ENCODE data around the gene SHC4. TPM values are rescaled to one million over a fixed set of nuclear protein-coding genes. Genes with fewer than 3 reads are reported as not detected.

Gene SHC4
- total RNA-seq, 1 donor from 2014 or later = 0.68 TPM

- Histone ChIP-seq H3K4me1 (no peaks in the 10 kb centered on the region), H3K27me3 (ENCODE audit: low read depth) (no peaks in the 10 kb centered on the region), H3K36me3 (peaks cover 83% of the 10 kb centered on the region), H3K9me3 (no peaks in the 10 kb centered on the region), H3K27ac (no peak overlapping the region), H3K4me3 (no peak overlapping the region)
- TF ChIP-seq, protein P1, sequence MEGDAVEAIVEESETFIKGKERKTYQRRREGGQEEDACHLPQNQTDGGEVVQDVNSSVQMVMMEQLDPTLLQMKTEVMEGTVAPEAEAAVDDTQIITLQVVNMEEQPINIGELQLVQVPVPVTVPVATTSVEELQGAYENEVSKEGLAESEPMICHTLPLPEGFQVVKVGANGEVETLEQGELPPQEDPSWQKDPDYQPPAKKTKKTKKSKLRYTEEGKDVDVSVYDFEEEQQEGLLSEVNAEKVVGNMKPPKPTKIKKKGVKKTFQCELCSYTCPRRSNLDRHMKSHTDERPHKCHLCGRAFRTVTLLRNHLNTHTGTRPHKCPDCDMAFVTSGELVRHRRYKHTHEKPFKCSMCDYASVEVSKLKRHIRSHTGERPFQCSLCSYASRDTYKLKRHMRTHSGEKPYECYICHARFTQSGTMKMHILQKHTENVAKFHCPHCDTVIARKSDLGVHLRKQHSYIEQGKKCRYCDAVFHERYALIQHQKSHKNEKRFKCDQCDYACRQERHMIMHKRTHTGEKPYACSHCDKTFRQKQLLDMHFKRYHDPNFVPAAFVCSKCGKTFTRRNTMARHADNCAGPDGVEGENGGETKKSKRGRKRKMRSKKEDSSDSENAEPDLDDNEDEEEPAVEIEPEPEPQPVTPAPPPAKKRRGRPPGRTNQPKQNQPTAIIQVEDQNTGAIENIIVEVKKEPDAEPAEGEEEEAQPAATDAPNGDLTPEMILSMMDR (IDR thresholded peaks at IDR 0.05) = no peak
- DNase-seq (no peak), ATAC-seq (no peak)
- intact Hi-C loops (cut with DNase I) = no loop called here
Measured at GRCh38 chr15:48992096-48992495, 28.4 kb upstream of the SHC4 start.

DNA sequence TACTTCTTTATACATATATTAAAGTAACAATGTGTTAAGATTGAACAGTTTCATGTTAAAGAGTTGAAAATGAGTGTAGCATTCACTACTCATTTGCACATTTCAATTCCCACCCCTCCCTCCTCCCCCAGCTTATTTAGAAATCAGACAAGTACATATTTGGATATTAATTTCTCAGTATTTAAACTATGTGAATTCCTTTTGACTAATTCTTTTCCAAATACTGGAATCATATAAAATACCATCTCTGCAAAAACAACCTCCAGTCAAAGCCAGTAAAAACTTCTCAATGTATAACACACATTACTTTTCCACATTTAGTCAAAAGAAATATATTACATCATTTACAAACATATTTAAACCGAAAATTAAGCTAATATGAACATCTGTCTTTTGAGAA lies 25.5 kb upstream of the SHC4 start:
- H3K4me1 ChIP-seq = no peaks in the 10 kb centered on the region
- no peak for DNase-seq
- intact Hi-C loops (cut with DNase I) = no loop called here
- peaks cover 54% of the 10 kb centered on the region for H3K36me3 ChIP-seq
- no peaks in the 10 kb centered on the region for H3K27me3 ChIP-seq (ENCODE audit: low read depth)
- TF ChIP-seq, protein P1 (IDR thresholded peaks at IDR 0.05) = no peak
- no peak for ATAC-seq
- no peaks in the 10 kb centered on the region for H3K9me3 ChIP-seq
- H3K4me3 ChIP-seq = no peak overlapping the region
- H3K27ac ChIP-seq = no peak overlapping the region

- no peaks in the 10 kb centered on the region for H3K27me3 ChIP-seq (ENCODE audit: low read depth)
- no peak overlapping the region for H3K4me3 ChIP-seq
- DNase-seq (no peak), ATAC-seq (no peak)
- H3K27ac ChIP-seq = no peak overlapping the region
- TF ChIP-seq, protein P1 (IDR thresholded peaks at IDR 0.05) = no peak
- H3K9me3 ChIP-seq = no peaks in the 10 kb centered on the region
- intact Hi-C loops (cut with DNase I) = no loop called here
- peaks cover 35% of the 10 kb centered on the region for H3K36me3 ChIP-seq
- no peaks in the 10 kb centered on the region for H3K4me1 ChIP-seq
Measured at GRCh38 chr15:48987142-48987541, 23.4 kb upstream of the SHC4 start.

GRCh38 chr15:48986240-48986639 lies 22.5 kb upstream of the SHC4 start:
- Histone ChIP-seq H3K9me3 (no peaks in the 10 kb centered on the region), H3K27ac (no peak overlapping the region), H3K27me3 (ENCODE audit: low read depth) (no peaks in the 10 kb centered on the region), H3K4me3 (no peak overlapping the region), H3K4me1 (no peaks in the 10 kb centered on the region), H3K36me3 (peaks cover 26% of the 10 kb centered on the region)
- TF ChIP-seq, protein P1 (IDR thresholded peaks at IDR 0.05) = no peak
- ATAC-seq (no peak), DNase-seq (no peak)
- intact Hi-C loops (cut with DNase I) = no loop called here

DNA sequence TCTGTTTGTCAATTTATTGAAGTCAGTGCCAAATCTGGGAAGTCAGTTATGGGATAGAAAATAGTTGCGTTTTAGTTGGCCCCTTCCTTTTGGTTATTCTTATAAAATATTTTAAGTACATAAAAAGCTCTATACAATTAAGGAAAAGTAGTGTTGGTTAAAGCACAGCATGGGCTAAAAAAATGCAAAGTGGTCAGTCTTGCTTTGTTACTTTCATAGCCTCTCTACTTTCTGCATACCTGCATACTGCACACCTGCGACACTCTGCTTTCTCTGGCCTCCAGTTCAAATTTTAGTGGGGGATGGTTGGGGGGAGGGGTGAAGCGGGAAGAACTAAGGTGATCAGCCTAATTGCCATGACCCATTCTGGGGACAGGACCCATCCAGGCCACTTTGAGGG lies 21.8 kb upstream of the SHC4 start:
- intact Hi-C loops (cut with DNase I) = no loop called here

More for the DNA sequence above, 21.8 kb upstream of the SHC4 start:
- DNase-seq = no peak
- Histone ChIP-seq H3K4me3 (no peak overlapping the region), H3K4me1 (no peaks in the 10 kb centered on the region), H3K36me3 (peaks cover 19% of the 10 kb centered on the region), H3K27ac (no peak overlapping the region), H3K9me3 (no peaks in the 10 kb centered on the region), H3K27me3 (ENCODE audit: low read depth) (no peaks in the 10 kb centered on the region)
- no peak for ATAC-seq
- TF ChIP-seq, protein P1 (IDR thresholded peaks at IDR 0.05) = no peak
